HEK293 (cell line): Measurements from ENCODE around the gene TMEM250.
A peak's percentile ranks its signal among the peaks of the same experiment; 100 is the strongest.

Source experiments
- CTCF ChIA-PET: fragments of 350-600 bp; formaldehyde crosslinking; extraction: SDS; loops from one replicate; lab custom pipeline; 2021; ENCODE audit warnings: antibody characterized with exemption; lab: Yijun Ruan, JAX
- POLR2A ChIA-PET: fragments of 300-600 bp; formaldehyde crosslinking; extraction: SDS; loops from one replicate; lab custom pipeline; 2020; ENCODE audit warnings: antibody characterized with exemption, inconsistent platforms; lab: Yijun Ruan, JAX
- H3K27ac ChIP-seq: fragments of 200-500 bp; sonication (Bioruptor generic); 2 replicates; pipeline ENCODE4 v1.5.1; 2014; ENCODE audit warnings: low read depth, low read length, control low read depth, inconsistent platforms; ENCODE audit errors: extremely low read depth
- H3K36me3 ChIP-seq, 2 experiments: fragments of 200-500 bp in 1 of 2; sonication (Bioruptor generic) in 1 of 2; 1 replicate in 1 of 2; 2 replicates in 1 of 2; pipeline ENCODE4 v1.5.1; 2014 to 2017; ENCODE audit warnings: inconsistent platforms in 2 of 2, low read length in 2 of 2; ENCODE audit not compliant: control insufficient read depth in 2 of 2, insufficient read depth in 1 of 2
- H3K4me1 ChIP-seq: fragments of 200-500 bp; sonication (Bioruptor generic); 2 replicates; pipeline ENCODE4 v1.5.1; 2014; ENCODE audit warnings: mild to moderate bottlenecking, low read length, inconsistent platforms; ENCODE audit not compliant: control insufficient read depth, insufficient read depth
- H3K4me3 ChIP-seq: 2 replicates; pipeline ENCODE4 v1.5.1; 2011; ENCODE audit warnings: low read depth, mild to moderate bottlenecking, control low read depth, low read length, moderate library complexity
- H3K9me3 ChIP-seq: fragments of 200-500 bp; sonication (Bioruptor generic); 2 replicates; pipeline ENCODE4 v1.5.1; 2014; ENCODE audit warnings: low read depth, low read length, inconsistent platforms; ENCODE audit not compliant: control insufficient read depth, insufficient read depth
- GLIS1 ChIP-seq: fragments of 450-650 bp; formaldehyde crosslinking; IDR thresholded peaks from 2 replicates; pipeline ENCODE4 v1.5.1; 2016; ENCODE audit warnings: missing biosample characterization, missing genetic modification characterization
- KLF1 ChIP-seq: fragments of 450-650 bp; formaldehyde crosslinking; IDR thresholded peaks from 2 replicates; pipeline ENCODE4 v1.5.1; 2016; ENCODE audit warnings: missing biosample characterization, missing genetic modification characterization
- PRDM2 ChIP-seq: fragments of 450-650 bp; formaldehyde crosslinking; IDR thresholded peaks from 2 replicates; pipeline ENCODE4 v1.5.1; 2016; ENCODE audit warnings: missing biosample characterization, missing genetic modification characterization, borderline replicate concordance
- SCRT2 ChIP-seq: fragments of 450-650 bp; formaldehyde crosslinking; IDR thresholded peaks from 2 replicates; pipeline ENCODE4 v1.5.1; 2016; ENCODE audit warnings: missing biosample characterization, missing genetic modification characterization
- ZIC2 ChIP-seq: fragments of 450-650 bp; formaldehyde crosslinking; IDR thresholded peaks from 2 replicates; pipeline ENCODE4 v1.5.1; 2016; ENCODE audit warnings: missing biosample characterization, missing genetic modification characterization
- ZNF184 ChIP-seq: fragments of 450-650 bp; IDR thresholded peaks from 2 replicates; pipeline ENCODE4 v1.5.1; 2018; ENCODE audit warnings: missing biosample characterization, mild to moderate bottlenecking, missing genetic modification characterization
- ZNF214 ChIP-seq: fragments of 450-650 bp; formaldehyde crosslinking; IDR thresholded peaks from 2 replicates; pipeline ENCODE4 v1.5.1; 2017; ENCODE audit warnings: missing biosample characterization, mild to moderate bottlenecking, missing genetic modification characterization, borderline replicate concordance
- ZNF24 ChIP-seq: fragments of 450-650 bp; formaldehyde crosslinking; IDR thresholded peaks from 2 replicates; pipeline ENCODE4 v1.5.1; 2016; ENCODE audit warnings: missing biosample characterization, missing genetic modification characterization
- ZNF324 ChIP-seq: fragments of 450-650 bp; formaldehyde crosslinking; IDR thresholded peaks from 2 replicates; pipeline ENCODE4 v1.5.1; 2016; ENCODE audit warnings: missing biosample characterization, missing genetic modification characterization
- ZNF341 ChIP-seq: fragments of 450-650 bp; formaldehyde crosslinking; IDR thresholded peaks from 2 replicates; pipeline ENCODE4; 2016; ENCODE audit warnings: low read depth, missing biosample characterization, missing genetic modification characterization
- ZNF501 ChIP-seq: fragments of 450-650 bp; formaldehyde crosslinking; IDR thresholded peaks from 2 replicates; pipeline ENCODE4 v1.5.1; 2016; ENCODE audit warnings: missing biosample characterization, missing genetic modification characterization
- ZNF529 ChIP-seq: fragments of 450-650 bp; formaldehyde crosslinking; IDR thresholded peaks from 2 replicates; pipeline ENCODE4 v1.5.1; 2017; ENCODE audit warnings: missing genetic modification characterization, missing biosample characterization; ENCODE audit not compliant: insufficient replicate concordance
- ZNF600 ChIP-seq: fragments of 450-650 bp; formaldehyde crosslinking; IDR thresholded peaks from 2 replicates; pipeline ENCODE4 v1.5.1; 2016; ENCODE audit warnings: missing biosample characterization, missing genetic modification characterization
- ZNF654 ChIP-seq: fragments of 450-650 bp; formaldehyde crosslinking; IDR thresholded peaks from 2 replicates; pipeline ENCODE4 v1.5.1; 2016; ENCODE audit warnings: low read depth, missing biosample characterization, missing genetic modification characterization
- TF ChIP-seq, protein P1 (sequence below): fragments of 450-650 bp; formaldehyde crosslinking; IDR thresholded peaks from 2 replicates; pipeline ENCODE4 v1.5.1; 2016; ENCODE audit warnings: missing biosample characterization, missing genetic modification characterization, low read depth
- TF ChIP-seq, protein P2 (sequence below): fragments of 450-650 bp; formaldehyde crosslinking; IDR thresholded peaks from 2 replicates; pipeline ENCODE4 v1.5.1; 2016; ENCODE audit warnings: missing biosample characterization, missing genetic modification characterization

Gene TMEM250

DNA sequence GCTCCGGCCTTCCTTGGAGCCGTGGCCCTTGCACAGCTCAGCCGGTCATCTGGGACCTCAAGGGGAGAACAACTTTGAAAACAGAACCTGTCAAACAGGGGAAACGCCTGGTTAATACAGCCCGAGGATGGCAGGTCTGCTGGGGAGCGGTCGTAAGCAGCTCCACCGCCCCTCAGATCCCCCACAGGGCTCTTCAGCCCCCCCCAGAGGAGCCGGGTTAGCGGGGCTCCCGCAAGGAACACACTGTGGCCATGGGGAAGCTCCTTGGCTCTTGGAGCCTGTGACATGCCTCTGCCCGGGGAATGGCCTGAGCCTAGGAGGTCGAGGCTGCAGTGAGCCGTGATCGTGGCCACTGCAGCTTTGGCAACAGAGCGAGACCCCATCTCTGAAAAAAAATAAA lies 6.8 kb downstream of the TMEM250 start:
- peaks cover 8% of the 10 kb centered on the region; the same call in 1 of the 2 replicates for H3K4me1 ChIP-seq
- H3K9me3 ChIP-seq: no peaks in the 10 kb centered on the region
- peak; percentile 93 for TF ChIP-seq GLIS1 (tag by site-specific recombination)
- TF ChIP-seq ZNF184 (tag by site-specific recombination): no peak
- POLR2A ChIA-PET: interaction anchor here (1.0 to 7.9 kb wide), 3 partner anchors 12 to 22 kb away, joined by 3 to 84 read pairs (median 4); partner anchors contain the start of gene NACC2
- H3K4me3 ChIP-seq: no peak overlapping the region
- H3K36me3 ChIP-seq: peaks cover 0 to 26% of the 10 kb centered on the region in 2 experiments; a peak in 1 of 3 replicates
- CTCF ChIA-PET: interaction anchor here (0.8 kb wide), 2 partner anchors 11 to 22 kb away, joined by 3 read pairs; no protein-coding TSS in a partner anchor
- no peak overlapping the region for H3K27ac ChIP-seq

DNA sequence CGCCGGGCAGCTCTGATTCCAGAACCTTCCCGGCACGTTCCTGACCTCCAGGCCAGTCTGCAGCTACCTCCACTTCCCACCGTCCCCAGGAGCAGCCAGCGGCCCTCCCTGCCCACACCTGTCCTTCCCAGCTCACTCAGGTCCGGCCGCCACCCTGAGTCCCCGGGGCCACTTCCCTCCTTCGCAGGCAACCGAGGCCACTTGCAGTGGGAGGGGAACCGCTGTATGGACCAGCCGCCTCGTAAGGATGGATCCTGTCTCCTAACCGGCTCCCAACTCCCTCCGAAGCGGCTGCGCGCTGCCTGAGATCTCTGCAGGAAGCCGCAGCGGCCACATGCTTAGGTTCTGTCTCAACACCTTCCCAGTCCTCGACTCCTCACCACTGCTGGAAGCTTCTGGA lies 7.5 kb downstream of the TMEM250 start:
- no peaks in the 10 kb centered on the region for H3K9me3 ChIP-seq
- ChIA-PET POLR2A (interaction anchor here (0.5 to 7.9 kb wide), 2 partner anchors 15 to 326 kb away, joined by 3 to 84 read pairs; partner anchors contain the start of gene NACC2), CTCF (interaction anchor here (0.8 kb wide), 1 partner anchor 11 kb away, joined by 3 read pairs; no protein-coding TSS in a partner anchor)
- no peak overlapping the region for H3K4me3 ChIP-seq
- TF ChIP-seq, protein P1, sequence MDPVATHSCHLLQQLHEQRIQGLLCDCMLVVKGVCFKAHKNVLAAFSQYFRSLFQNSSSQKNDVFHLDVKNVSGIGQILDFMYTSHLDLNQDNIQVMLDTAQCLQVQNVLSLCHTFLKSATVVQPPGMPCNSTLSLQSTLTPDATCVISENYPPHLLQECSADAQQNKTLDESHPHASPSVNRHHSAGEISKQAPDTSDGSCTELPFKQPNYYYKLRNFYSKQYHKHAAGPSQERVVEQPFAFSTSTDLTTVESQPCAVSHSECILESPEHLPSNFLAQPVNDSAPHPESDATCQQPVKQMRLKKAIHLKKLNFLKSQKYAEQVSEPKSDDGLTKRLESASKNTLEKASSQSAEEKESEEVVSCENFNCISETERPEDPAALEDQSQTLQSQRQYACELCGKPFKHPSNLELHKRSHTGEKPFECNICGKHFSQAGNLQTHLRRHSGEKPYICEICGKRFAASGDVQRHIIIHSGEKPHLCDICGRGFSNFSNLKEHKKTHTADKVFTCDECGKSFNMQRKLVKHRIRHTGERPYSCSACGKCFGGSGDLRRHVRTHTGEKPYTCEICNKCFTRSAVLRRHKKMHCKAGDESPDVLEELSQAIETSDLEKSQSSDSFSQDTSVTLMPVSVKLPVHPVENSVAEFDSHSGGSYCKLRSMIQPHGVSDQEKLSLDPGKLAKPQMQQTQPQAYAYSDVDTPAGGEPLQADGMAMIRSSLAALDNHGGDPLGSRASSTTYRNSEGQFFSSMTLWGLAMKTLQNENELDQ (tag by site-specific recombination): no peak
- TF ChIP-seq SCRT2 (tag by site-specific recombination): no peak
- peak; percentile 83 for TF ChIP-seq ZNF341 (tag by site-specific recombination)
- no peak for TF ChIP-seq ZNF529
- peak; percentile 69; the same call in 1 of the 2 replicates for TF ChIP-seq ZNF600 (tag by site-specific recombination)
- TF ChIP-seq, all 188 proteins: peak for 2
- Histone ChIP-seq H3K4me1 (peaks cover 8% of the 10 kb centered on the region; the same call in 1 of the 2 replicates), H3K36me3 (peaks cover 0 to 19% of the 10 kb centered on the region in 2 experiments; a peak in 1 of 3 replicates), H3K27ac (no peak overlapping the region)

GRCh38 chr9:136110082-136111061 lies 8.3 kb downstream of the TMEM250 start:
- CTCF ChIA-PET: interaction anchor here (0.6 to 4.4 kb wide), 3 partner anchors 12 to 138 kb away, joined by 3 to 20 read pairs (median 3); no protein-coding TSS in a partner anchor
- Histone ChIP-seq H3K4me3 (no peak overlapping the region; the same call in 1 of the 2 replicates), H3K4me1 (peaks cover 8% of the 10 kb centered on the region; the same call in 1 of the 2 replicates), H3K9me3 (no peaks in the 10 kb centered on the region), H3K36me3 (peaks cover 0 to 11% of the 10 kb centered on the region in 2 experiments; a peak in 1 of 3 replicates), H3K27ac (peak overlapping the region; percentile 92)
- POLR2A ChIA-PET: interaction anchor here (0.5 to 7.9 kb wide), 13 partner anchors 7 to 1113 kb away, joined by 3 to 84 read pairs (median 4); partner anchors contain the start of genes NACC2, TMEM250 and UBAC1
- TF ChIP-seq ZNF24 (tag by site-specific recombination) (peak; percentile 12; the same call in 1 of the 2 replicates), ZIC2 (tag by site-specific recombination) (peak; percentile 4; the same call in 1 of the 2 replicates), ZNF214 (tag by site-specific recombination) (no peak), ZNF501 (tag by site-specific recombination) (peak; percentile 13; the same call in 1 of the 2 replicates), ZNF341 (tag by site-specific recombination) (peak; percentile 80), ZNF324 (tag by site-specific recombination) (peak; percentile 14; the same call in 1 of the 2 replicates), PRDM2 (no peak), KLF1 (peak; percentile 84), ZNF654 (tag by site-specific recombination) (no peak)
- TF ChIP-seq, protein P2, sequence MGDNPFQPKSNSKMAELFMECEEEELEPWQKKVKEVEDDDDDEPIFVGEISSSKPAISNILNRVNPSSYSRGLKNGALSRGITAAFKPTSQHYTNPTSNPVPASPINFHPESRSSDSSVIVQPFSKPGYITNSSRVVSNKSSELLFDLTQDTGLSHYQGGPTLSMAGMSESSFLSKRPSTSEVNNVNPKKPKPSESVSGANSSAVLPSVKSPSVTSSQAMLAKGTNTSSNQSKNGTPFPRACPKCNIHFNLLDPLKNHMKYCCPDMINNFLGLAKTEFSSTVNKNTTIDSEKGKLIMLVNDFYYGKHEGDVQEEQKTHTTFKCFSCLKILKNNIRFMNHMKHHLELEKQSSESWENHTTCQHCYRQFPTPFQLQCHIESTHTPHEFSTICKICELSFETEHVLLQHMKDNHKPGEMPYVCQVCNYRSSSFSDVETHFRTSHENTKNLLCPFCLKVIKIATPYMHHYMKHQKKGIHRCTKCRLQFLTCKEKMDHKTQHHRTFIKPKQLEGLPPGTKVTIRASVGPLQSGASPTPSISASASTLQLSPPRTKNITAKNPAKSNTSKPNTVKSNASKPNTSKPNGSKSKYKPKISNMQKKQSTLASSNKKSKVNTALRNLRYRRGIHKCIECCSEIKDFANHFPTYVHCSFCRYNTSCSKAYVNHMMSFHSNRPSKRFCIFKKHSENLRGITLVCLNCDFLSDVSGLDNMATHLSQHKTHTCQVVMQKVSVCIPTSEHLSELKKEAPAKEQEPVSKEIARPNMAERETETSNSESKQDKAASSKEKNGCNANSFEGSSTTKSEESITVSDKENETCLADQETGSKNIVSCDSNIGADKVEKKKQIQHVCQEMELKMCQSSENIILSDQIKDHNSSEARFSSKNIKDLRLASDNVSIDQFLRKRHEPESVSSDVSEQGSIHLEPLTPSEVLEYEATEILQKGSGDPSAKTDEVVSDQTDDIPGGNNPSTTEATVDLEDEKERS (tag by site-specific recombination): no peak
